Measurements from ENCODE around the gene GLI3. TPM values are rescaled to one million over a fixed set of nuclear protein-coding genes. Genes with fewer than 3 reads are reported as not detected.

The GLI3 gene
- total RNA-seq, 1 experiment from 2014 or later, result 45.0 TPM

- H4K91ac ChIP-seq (ENCODE audit: insufficient read length, low read depth, low read length), result no peak overlapping the region
- no CpG with 5 or more reads among the region's 6 CpGs for WGBS (ENCODE audit: extremely low coverage, insufficient read length, low lambda C conversion rate)
- TF ChIP-seq, protein P1, sequence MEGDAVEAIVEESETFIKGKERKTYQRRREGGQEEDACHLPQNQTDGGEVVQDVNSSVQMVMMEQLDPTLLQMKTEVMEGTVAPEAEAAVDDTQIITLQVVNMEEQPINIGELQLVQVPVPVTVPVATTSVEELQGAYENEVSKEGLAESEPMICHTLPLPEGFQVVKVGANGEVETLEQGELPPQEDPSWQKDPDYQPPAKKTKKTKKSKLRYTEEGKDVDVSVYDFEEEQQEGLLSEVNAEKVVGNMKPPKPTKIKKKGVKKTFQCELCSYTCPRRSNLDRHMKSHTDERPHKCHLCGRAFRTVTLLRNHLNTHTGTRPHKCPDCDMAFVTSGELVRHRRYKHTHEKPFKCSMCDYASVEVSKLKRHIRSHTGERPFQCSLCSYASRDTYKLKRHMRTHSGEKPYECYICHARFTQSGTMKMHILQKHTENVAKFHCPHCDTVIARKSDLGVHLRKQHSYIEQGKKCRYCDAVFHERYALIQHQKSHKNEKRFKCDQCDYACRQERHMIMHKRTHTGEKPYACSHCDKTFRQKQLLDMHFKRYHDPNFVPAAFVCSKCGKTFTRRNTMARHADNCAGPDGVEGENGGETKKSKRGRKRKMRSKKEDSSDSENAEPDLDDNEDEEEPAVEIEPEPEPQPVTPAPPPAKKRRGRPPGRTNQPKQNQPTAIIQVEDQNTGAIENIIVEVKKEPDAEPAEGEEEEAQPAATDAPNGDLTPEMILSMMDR (conservative IDR thresholded peaks at IDR 0.05), result no peak
- no peak overlapping the region for H2BK15ac ChIP-seq (ENCODE audit: low read depth, low read length)
- H3K4me3 Mint-ChIP-seq, result no peak overlapping the region
- H3K27me3 ChIP-seq (ENCODE audit: insufficient read depth, low read length), result no peaks in the 10 kb centered on the region
- no peak overlapping the region for H3K4ac ChIP-seq (ENCODE audit: low read depth, low read length)
- H3K79me1 ChIP-seq (ENCODE audit: insufficient read depth, low read depth, low read length, poor library complexity, severe bottlenecking), result no peaks in the 10 kb centered on the region
- no peak overlapping the region for H3T11ph ChIP-seq (ENCODE audit: low read length)
- no peak overlapping the region for H3K27ac ChIP-seq (ENCODE audit: insufficient read length, low read depth, low read length)
- H3K79me2 ChIP-seq (ENCODE audit: insufficient read depth, low read length), result no peaks in the 10 kb centered on the region
- H2BK120ac ChIP-seq (ENCODE audit: low read depth, low read length, poor library complexity, severe bottlenecking), result no peak overlapping the region
- no peak overlapping the region for H2BK20ac ChIP-seq (ENCODE audit: low read depth, low read length, poor library complexity, severe bottlenecking)
- H3K27ac Mint-ChIP-seq, result 0 out of 7 replicates have a peak overlapping the region, but pooled peaks of 1 of the 3 experiments have one; percentile 41
- H2AK5ac ChIP-seq (ENCODE audit: insufficient read length, low read length), result no peak overlapping the region
- no peak overlapping the region for H3K23ac ChIP-seq (ENCODE audit: insufficient read length, low read depth, low read length)
- no peaks in the 10 kb centered on the region for H3K4me1 ChIP-seq (ENCODE audit: insufficient read depth, low read length)
- no peak overlapping the region for H3K56ac ChIP-seq (ENCODE audit: insufficient read length, low read depth, low read length)
- peaks cover 5 to 6% of the 10 kb centered on the region in 2 experiments; a peak in 2 of 4 replicates for H3K4me1 Mint-ChIP-seq
- no peak overlapping the region for H3K14ac ChIP-seq (ENCODE audit: insufficient read depth, low read length)
- H4K20me1 ChIP-seq (ENCODE audit: control insufficient read depth, insufficient read depth, insufficient read length), result no peaks in the 10 kb centered on the region
- DNase-seq, result no peak
- no peak overlapping the region for H4K5ac ChIP-seq (ENCODE audit: insufficient read length, low read depth, low read length)
- H2BK5ac ChIP-seq (ENCODE audit: insufficient read length, low read length), result no peak overlapping the region
- no peak overlapping the region for H3K9ac ChIP-seq (ENCODE audit: extremely low read depth, insufficient read length, low read length)
- H3K36me3 Mint-ChIP-seq (ENCODE audit: insufficient read depth in 1 of 3, low read depth in 3 of 3), result peaks cover 0 to 9% (median 4%) of the 10 kb centered on the region in 3 experiments; a peak in 2 of 7 replicates
- H2BK12ac ChIP-seq (ENCODE audit: insufficient read length, low read depth, low read length), result no peak overlapping the region
- no peaks in the 10 kb centered on the region for H3K9me3 Mint-ChIP-seq
- no peaks in the 10 kb centered on the region for H3K27me3 Mint-ChIP-seq (ENCODE audit: low read depth)
- H3K18ac ChIP-seq (ENCODE audit: insufficient read length, low read depth, low read length), result no peak overlapping the region
- no peak overlapping the region for H2AFZ ChIP-seq (ENCODE audit: low read length)
- no peaks in the 10 kb centered on the region for H3K23me2 ChIP-seq (ENCODE audit: insufficient read length, low read depth, low read length, poor library complexity, severe bottlenecking)
- H4K8ac ChIP-seq (replicated peaks; ENCODE audit: insufficient read length, low read depth, low read length), result no peak overlapping the region
- H3K4me2 ChIP-seq (ENCODE audit: insufficient read depth, insufficient read length, low read length), result no peak overlapping the region
- no peaks in the 10 kb centered on the region for H3K9me3 ChIP-seq (ENCODE audit: control insufficient read depth, low read depth, low read length)
Measured at GRCh38 chr7:41999736-42000283, 237.2 kb downstream of the GLI3 start.
